Amniotic stem cell (primary cell): ENCODE measurements around the gene RAP1GAP.

Source experiments
- DNase-seq: peaks from one replicate; lab custom pipeline; 2025; lab: John Stamatoyannopoulos, UW

Gene RAP1GAP

DNA sequence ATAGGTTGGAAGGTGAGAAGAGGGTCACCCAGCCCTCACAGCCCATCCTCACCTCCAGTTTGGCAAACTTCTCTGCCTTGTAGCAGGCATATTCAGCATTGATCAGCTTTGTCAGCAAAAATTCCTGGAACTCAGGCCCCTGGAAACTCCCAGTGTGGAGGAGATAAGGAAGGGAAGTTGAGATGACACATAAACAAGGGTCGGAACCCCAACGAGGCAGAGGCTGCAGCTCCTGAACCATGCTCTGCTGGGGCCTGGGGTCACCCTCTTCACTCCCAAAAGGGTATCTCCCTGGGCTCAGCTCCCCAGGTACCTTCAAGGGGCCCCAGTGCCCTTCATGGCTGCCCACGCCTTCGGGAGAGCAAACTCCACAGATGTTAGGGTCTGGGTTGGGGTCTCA, 60.4 kb downstream of the RAP1GAP start:
- no peak for DNase-seq

GRCh38 chr1:21607549-21608529, 61.3 kb downstream of the RAP1GAP start:
- DNase-seq: no peak

- DNase-seq: no peak
Measured at GRCh38 chr1:21605964-21606705, 63.0 kb downstream of the RAP1GAP start.

DNA sequence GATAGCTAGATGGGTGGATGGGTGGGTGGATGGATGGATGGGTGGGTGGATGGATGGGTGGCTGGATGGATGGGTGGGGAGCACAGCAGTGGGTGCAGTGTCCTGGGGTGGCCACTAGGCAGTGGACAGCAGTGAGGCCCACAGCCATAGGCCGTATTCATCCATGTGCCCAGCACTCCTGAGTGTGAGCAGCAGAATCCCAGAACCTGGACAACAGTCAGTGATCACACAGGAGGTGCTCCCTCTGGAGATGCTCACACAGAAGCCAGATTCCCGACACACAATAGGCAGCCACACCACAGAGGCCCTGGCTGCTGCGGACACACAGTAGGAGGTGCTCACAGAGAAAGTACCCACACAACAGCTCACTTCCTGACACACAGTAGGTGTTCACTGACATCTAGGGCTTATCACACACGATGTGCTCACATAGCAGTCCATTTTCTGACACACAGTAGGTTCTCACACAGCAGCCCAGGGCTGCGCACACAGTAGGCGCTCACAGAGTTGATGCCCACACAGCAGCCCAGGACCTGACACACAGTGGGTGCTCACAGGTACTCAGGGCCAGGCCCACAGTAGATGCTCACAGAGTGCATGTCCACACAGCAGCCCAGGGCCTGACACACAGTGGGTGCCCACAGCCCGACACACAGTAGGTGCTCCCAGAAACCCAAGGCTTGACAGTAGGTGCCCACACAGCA, 64.0 kb downstream of the RAP1GAP start:
- DNase-seq: no peak

DNA sequence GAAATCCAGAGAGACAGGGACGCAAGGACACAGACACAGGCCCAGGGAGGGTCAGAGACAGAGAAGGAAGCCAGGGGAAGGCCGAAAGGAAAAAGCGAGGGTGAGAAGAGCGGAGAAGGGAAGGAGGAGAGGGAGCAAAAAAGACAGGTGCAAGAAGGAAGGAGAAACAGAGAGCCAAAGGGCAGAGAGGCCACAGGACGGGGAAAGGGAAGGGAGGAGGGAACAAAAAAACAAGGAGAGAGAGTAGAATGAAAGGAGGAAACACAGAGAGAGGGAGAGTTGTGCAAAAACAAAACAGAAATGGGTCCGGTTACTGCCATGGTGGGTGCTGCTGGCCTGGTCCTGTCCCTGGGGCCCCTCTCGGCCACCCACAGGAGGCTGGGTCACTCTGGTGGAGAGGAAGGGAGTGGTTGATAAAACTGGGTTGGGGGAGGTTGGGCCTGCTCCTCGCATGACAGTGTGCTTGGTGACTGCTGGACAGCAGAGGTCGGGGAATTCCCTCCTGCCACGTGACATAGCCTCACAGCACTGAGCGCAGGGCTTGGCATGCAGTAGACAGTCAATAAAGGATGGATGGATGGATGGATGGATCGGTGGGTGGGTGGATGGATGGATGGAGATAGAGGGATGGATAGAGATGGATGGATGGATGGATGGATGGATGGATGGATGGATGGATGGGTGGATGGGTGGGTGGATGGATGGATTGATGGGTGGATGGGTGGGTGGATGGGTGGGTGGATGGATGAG, 64.8 kb downstream of the RAP1GAP start:
- DNase-seq: no peak

DNA sequence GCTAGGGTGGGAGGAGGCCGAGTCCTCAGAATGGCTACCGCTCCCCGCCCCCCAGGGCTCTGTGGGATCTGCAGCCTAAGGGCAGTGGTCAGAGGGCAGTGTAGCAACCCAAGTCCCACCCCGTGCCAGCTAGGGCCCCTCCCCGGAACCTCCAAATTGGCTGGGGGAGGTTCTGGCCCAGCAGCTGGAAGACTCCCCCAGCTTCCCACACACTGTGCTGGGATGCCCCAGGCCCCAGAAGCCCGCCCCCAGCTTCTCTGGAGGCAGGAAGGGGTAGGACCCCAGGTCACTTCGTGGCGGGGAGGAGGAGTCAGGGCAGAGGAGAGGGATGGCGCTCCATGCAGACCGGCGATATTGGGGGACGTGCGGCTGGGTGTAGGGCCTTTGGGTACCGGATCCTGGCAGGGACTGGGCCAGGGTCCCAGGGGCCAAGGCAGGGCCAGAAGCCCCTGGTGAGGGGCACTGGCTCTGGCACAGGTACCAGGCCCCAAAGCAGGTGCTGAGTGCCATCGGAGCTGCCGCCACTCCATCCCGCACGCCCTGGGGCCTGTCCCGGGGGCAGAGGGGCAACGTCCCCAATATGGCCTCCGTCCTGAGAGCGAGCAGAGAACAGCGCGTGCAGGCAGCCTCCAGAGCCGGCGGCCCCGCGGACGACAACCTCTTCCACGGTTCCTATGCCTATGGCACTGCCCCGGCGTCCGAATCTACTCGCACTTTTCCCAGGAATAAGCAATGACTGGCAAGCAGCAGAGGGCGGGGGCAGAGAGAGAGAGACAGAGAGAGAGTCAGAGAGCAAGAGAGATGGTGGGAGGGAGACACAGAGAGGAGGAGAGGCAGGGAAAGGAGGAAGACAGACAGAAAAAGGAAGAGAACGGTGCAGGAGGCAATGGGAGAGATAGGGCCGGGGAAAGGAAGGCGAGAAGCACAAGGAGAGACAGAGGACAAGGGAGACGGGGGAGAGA, 65.7 kb downstream of the RAP1GAP start:
- no peak for DNase-seq

DNA sequence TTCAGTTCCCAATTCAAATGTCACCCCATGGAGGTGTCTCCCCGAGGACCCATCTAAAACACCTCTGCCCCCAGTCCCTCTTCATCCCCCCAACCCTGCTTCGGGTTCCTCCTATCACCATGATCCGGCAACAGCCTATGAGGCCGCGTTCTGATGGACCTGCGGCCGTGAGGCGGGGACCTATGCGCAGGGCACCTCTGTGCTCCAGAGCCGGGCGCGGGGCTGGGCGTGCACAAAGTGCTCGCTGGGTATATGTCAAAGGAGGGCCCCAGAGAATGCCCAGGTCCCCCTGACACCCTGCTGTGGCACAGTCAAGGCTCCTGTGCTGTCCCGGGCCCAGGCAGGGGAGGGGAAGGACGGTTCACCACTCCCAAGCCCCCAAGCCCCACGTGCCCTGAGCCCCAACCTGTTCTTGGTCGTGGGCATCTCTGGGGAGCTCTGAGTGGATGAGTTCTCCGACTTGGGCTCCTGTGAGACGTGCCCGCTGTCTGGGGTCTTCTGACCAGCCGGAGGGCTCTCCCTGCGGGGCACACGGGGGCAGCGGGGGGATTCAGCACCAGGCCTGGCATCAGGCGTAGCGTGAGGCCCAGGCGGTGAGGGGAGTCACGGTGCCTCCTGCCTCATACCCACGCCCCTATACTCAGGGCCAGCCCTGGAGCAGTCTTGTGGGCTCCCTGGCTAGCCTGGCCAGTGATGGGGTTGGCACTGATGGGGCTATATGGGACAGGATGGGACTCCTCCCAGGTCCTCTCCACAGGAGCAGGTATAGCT, 67.7 kb downstream of the RAP1GAP start:
- no peak for DNase-seq

DNA sequence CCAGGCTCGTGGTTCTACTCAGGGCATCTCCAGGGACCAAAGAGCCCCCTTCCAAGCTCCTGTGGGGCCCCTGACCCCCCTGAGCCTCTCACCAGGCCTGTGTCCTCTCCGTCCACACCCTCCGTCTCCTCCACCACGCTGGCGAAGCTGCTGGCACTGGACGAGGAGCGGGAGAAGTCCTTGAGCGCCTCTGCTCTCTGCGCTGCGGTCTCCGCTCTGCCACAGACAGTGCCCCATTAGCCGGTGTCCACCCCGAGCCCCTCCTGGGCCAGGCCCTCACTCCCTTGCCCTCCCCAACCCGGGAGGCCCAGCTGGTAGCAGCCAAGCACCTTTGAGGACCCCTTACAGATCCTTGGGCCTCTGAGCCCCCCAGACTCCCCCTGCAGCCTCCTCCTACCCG, 69.8 kb downstream of the RAP1GAP start:
- no peak for DNase-seq

GRCh38 chr1:21598904-21599303, 70.3 kb downstream of the RAP1GAP start:
- no peak for DNase-seq

GRCh38 chr1:21598417-21598816, 70.7 kb downstream of the RAP1GAP start:
- DNase-seq: no peak

GRCh38 chr1:21597753-21598152, 71.4 kb downstream of the RAP1GAP start:
- no peak for DNase-seq

- no peak for DNase-seq
Measured at GRCh38 chr1:21596628-21597027, 72.5 kb downstream of the RAP1GAP start.

DNA sequence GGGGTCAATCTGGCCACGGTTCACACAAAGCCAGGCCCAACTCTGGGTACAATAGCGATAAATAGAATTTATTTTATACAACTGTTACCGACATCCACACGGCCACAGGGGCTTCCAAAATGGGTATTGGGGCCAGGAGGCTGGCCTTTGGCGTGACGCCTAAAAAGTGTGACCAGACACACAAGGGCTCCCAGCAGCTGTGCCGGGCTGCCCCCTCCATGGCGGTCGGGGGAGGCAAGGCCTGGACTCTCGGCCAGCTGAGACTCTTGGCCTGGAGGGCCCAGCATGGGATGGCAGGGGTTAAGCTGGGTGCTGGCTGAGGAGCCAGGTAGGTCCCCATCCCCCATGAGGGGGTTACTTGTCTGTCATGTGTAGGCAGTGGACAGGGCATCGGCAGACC, 73.0 kb downstream of the RAP1GAP start:
- no peak for DNase-seq

DNA sequence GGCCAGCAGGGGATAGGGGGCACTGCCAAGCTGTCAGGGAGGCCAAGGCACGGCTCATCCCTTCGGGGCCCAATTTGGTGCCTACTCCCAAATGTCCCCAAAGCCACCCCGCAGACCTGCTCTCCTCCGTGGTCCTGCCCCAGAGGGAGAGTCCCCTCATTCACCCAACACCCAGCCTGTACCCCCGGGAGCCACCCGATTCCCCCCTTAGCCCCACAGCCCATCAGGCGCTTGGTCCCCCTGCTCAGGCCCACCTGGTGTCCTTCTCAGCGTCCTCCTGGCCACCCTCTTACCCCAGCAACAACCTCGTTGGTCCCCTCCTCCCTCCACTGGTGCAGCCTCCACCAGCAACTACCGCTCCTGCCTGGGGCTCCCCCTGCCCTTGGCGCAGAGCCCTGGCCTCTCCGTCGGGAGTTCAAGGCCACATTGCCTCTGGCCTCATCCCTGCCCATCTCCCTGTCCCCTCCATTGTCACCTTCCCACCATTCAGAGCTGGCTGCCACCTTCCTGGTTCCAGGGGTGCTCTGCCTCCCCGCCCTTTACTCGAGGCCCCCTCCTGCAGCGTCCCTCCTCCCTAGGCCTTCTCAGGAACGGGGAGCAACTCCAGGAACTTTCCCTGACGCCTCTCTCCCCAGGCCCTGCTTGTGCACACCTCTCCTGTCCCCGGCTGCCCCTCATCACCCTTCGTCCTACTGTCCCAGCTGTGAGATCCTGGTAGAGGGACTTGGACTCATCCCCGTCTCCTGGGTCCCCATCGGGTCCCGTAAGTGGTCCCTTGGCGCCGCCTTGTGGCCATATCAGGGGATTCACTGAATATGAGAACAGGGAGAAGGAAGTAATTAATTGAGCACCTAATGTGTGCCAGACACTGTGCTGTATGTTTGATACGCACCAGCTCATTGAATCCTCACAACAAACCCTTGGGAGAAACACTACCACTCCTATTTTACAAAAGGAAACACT, 73.9 kb downstream of the RAP1GAP start:
- DNase-seq: peak; percentile 13

- DNase-seq: no peak
Measured at GRCh38 chr1:21594501-21594900, 74.7 kb downstream of the RAP1GAP start.

DNA sequence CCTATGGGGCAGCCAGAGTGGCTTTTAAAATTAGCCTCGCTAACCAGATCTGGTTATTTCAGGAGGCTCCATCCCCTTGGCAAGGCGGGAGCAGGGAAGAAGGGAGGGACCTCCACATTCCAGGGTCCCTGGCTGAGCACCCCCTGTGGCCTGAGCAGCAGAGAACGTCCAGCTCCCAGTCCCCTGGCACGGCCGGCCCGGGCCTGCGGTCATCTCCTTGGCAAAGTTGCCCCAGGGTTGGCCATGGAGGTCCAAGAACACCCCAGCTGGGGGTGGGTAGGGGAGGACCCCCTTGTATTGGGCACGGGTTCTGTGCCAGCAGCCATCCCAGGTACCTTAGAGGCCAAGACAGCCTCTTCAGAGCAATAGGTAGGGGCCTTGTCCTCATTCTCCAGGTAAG, 75.9 kb downstream of the RAP1GAP start:
- no peak for DNase-seq

DNA sequence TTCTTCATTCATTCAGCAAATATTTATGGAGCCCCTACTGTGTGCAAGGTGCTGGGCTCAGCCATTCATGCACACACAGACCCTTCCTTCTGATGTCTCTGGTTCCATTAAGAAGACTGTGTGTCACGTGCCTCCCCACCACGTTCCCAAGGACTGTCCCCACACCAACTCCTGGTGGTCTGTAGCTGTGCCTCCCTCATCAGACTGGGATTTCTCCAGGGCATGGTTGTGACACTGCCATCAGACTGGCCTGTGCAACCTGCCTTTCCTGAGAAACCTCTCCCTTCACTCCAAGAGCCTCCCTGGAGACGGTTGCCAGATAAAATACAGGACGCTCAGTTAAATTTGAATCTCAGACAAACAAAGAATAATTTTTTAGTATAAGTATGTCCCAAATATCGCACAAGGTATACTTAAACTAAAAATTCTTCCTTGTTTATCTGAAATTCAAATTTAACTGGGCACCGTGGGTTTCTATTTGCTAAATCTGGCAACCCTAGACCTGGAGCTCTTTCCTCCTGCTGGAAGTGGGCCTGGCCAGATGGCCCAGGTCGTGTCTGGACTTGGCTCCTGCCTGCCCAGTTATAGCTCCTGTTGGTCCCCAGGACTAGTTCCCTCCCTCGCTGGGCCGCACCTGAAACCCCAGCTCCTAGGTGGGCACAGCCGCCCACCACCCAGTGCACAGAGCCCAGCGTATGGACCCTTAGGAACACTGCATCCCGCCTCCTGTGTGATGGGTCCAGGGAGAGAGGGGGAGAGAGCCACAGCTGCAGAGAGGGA, 76.9 kb downstream of the RAP1GAP start:
- no peak for DNase-seq

DNA sequence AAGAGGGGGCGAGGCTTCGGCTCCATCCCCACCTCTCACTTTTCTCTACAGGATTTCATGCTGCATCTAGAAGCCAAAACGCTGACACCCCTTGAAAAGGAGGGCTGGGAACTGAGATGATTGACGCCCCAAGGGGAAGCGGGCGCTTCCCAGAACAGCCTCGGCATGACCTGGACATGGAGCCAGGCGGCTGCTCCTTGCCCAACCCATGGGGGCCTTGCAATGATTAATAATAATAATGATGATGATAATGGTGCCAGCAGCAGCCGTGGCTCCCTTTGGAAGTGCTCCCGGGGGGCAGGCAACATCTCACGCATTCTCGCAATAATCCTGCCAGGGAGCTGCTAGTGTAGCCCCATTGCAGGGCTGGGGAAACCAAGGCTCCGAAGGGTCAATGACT, 78.2 kb downstream of the RAP1GAP start:
- DNase-seq: no peak
